Mesenchymal stem cell (in vitro differentiated cells and primary cell): Measurements from ENCODE around the gene AFF1.

Experiments used
- DNase-seq: peaks from one replicate; pipeline ENCODE4 v3.0.0-alpha.2; 2013
- H2AFZ ChIP-seq: one replicate; pipeline ENCODE4 v1.6.1; 2013; ENCODE audit warnings: low read depth, mild to moderate bottlenecking, control low read depth, inconsistent platforms, low read length, moderate library complexity
- H2AK5ac ChIP-seq: 2 replicates; pipeline ENCODE4 v1.6.1; 2013; ENCODE audit warnings: low read length, moderate library complexity, mild to moderate bottlenecking, inconsistent platforms; ENCODE audit not compliant: severe bottlenecking
- H2BK120ac ChIP-seq: one replicate; pipeline ENCODE4 v1.6.1; 2013; ENCODE audit warnings: low read depth, mild to moderate bottlenecking, inconsistent platforms, low read length, moderate library complexity
- H2BK12ac ChIP-seq, 2 experiments: one replicate each; pipeline ENCODE4 v1.6.1; 2013; ENCODE audit warnings: inconsistent platforms in 2 of 2, low read length in 2 of 2, mild to moderate bottlenecking in 2 of 2, moderate library complexity in 2 of 2, control low read depth in 1 of 2
- H2BK15ac ChIP-seq: one replicate; pipeline ENCODE4 v1.6.1; 2013; ENCODE audit warnings: mild to moderate bottlenecking, low read depth, inconsistent platforms; ENCODE audit not compliant: poor library complexity, severe bottlenecking
- H2BK5ac ChIP-seq: 2 replicates; pipeline ENCODE4 v1.6.1; 2013; ENCODE audit warnings: low read depth, mild to moderate bottlenecking, low read length, control low read depth, inconsistent platforms; ENCODE audit not compliant: poor library complexity, severe bottlenecking
- H3K14ac ChIP-seq, 2 experiments: one replicate each; pipeline ENCODE4 v1.6.1; 2013; ENCODE audit warnings: inconsistent platforms in 2 of 2, low read length in 2 of 2, control low read depth in 1 of 2, mild to moderate bottlenecking in 1 of 2, moderate library complexity in 1 of 2
- H3K18ac ChIP-seq, 2 experiments: one replicate each; pipeline ENCODE4 v1.6.1; 2013; ENCODE audit warnings: inconsistent platforms in 2 of 2, low read length in 2 of 2, control low read depth in 1 of 2, low read depth in 1 of 2, mild to moderate bottlenecking in 1 of 2
- H3K23ac ChIP-seq, 2 experiments: one replicate each; pipeline ENCODE4 v1.6.1; 2013; ENCODE audit warnings: inconsistent platforms in 2 of 2, low read length in 2 of 2, mild to moderate bottlenecking in 2 of 2, moderate library complexity in 2 of 2, control low read depth in 1 of 2
- H3K27ac ChIP-seq: 2 replicates; pipeline ENCODE4 v1.5.1; 2013; ENCODE audit warnings: mild to moderate bottlenecking, moderate library complexity, low read length, control low read depth, inconsistent platforms; ENCODE audit not compliant: poor library complexity, severe bottlenecking
- H3K27me3 ChIP-seq, 2 experiments: 2 replicates each; pipeline versions ENCODE4 v1.6.1 to v1.7.0; 2013; ENCODE audit warnings: low read length in 2 of 2, mild to moderate bottlenecking in 2 of 2, moderate library complexity in 2 of 2, control low read depth in 1 of 2, inconsistent platforms in 1 of 2; ENCODE audit not compliant: control insufficient read depth in 1 of 2, insufficient read depth in 1 of 2
- H3K36me3 ChIP-seq, 2 experiments: 2 replicates each; pipeline versions ENCODE4 v1.6.1 to v1.7.0; 2013; ENCODE audit warnings: low read length in 2 of 2, control low read depth in 1 of 2, inconsistent platforms in 1 of 2, low read depth in 1 of 2, mild to moderate bottlenecking in 1 of 2; ENCODE audit not compliant: insufficient read depth in 2 of 2, control insufficient read depth in 1 of 2
- H3K4ac ChIP-seq, 2 experiments: one replicate each; pipeline ENCODE4 v1.6.1; 2013; ENCODE audit warnings: inconsistent platforms in 2 of 2, low read length in 2 of 2, mild to moderate bottlenecking in 2 of 2, moderate library complexity in 2 of 2, control low read depth in 1 of 2, low read depth in 1 of 2
- H3K4me1 ChIP-seq: 2 replicates; pipeline ENCODE4 v1.6.1; 2013; ENCODE audit warnings: low read depth, low read length, control low read depth; ENCODE audit not compliant: control insufficient read depth, insufficient read depth
- H3K4me2 ChIP-seq: 2 replicates; pipeline ENCODE4 v1.6.1; 2013; ENCODE audit warnings: low read length, mild to moderate bottlenecking, inconsistent platforms; ENCODE audit not compliant: poor library complexity, severe bottlenecking
- H3K4me3 ChIP-seq, 2 experiments: 2 replicates each; pipeline versions ENCODE4 v1.5.1 to v1.7.0; 2013; ENCODE audit warnings: low read length in 2 of 2, mild to moderate bottlenecking in 2 of 2, control low read depth in 1 of 2, low read depth in 1 of 2; ENCODE audit not compliant: insufficient read depth in 1 of 2
- H3K79me1 ChIP-seq: replicated peaks from 2 replicates; pipeline ENCODE4 v1.6.1; 2013; ENCODE audit warnings: mild to moderate bottlenecking, control low read depth, low read length, inconsistent platforms; ENCODE audit not compliant: poor library complexity, severe bottlenecking
- H3K9ac ChIP-seq: 2 replicates; pipeline ENCODE4 v1.7.0; 2013; ENCODE audit warnings: mild to moderate bottlenecking, low read length, moderate library complexity
- H3K9me3 ChIP-seq: 2 replicates; pipeline ENCODE4 v1.7.0; 2013; ENCODE audit warnings: mild to moderate bottlenecking, low read length; ENCODE audit not compliant: control insufficient read depth
- H4K8ac ChIP-seq: one replicate; pipeline ENCODE4 v1.6.1; 2013; ENCODE audit warnings: inconsistent platforms, mild to moderate bottlenecking, low read length, moderate library complexity
- H4K91ac ChIP-seq: one replicate; pipeline ENCODE4 v1.6.1; 2013; ENCODE audit warnings: mild to moderate bottlenecking, low read length, inconsistent platforms
- WGBS: methylation state at CpG from one replicate; pipeline ENCODE4 v1.1.7; 2013; ENCODE audit warnings: mixed read lengths; 5-methylcytosine and 5-hydroxymethylcytosine counted together

AFF1 gene

DNA sequence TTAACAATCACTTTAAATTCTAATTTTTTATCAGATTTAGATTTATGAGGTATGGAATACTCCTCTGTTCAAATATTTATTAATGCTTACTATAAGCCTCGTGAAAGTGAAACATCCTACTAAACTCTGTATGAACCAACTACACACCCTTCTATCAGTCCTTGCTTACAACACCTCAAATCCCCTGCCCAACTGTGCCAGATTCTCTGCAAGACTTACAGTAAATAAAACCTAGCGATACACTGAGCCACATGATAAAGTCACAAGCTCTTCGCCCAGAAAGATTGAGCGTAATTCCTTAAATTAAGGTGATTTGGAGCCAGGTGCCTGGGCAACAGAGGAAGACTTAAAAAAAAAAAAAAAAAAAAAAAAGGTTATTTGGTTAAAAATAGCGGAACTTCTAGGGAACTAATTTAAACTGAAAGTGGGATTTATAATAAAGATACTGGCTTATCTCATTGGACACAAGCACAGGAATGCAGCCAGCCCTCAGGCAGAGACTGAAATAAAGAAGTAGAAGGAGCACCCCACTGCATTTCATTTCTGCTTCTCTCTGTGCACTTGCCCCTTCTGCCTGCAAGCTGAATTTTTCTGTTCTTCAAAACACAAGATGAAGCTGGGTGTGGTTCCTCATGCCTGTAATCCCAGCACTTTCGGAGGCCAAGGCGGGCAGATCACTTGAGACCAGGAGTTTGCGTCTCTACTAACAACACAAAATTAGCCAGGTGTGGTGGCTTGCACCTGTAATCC, 25.1 kb upstream of the AFF1 start:
- Histone ChIP-seq H3K27ac (no peak overlapping the region), H3K14ac (no peak overlapping the region), H4K91ac (no peak overlapping the region), H3K4me2 (no peak overlapping the region), H3K9me3 (no peaks in the 10 kb centered on the region), H2BK15ac (no peak overlapping the region), H4K8ac (no peak overlapping the region), H2AFZ (no peak overlapping the region), H3K79me1 (no peaks in the 10 kb centered on the region), H3K18ac (no peak overlapping the region), H3K23ac (no peak overlapping the region), H3K9ac (no peak overlapping the region), H2BK120ac (no peak overlapping the region), H2BK12ac (no peak overlapping the region), H3K4me1 (peaks cover 2% of the 10 kb centered on the region), H3K36me3 (no peaks in the 10 kb centered on the region), H2AK5ac (no peak overlapping the region), H3K4ac (no peak overlapping the region), H2BK5ac (no peak overlapping the region), H3K27me3 (no peaks in the 10 kb centered on the region), H3K4me3 (no peak overlapping the region)
- WGBS, result 96% methylated on average over 7 of the region's 8 CpGs
- no peak for DNase-seq

GRCh38 chr4:86910369-86910768, 24.4 kb upstream of the AFF1 start:
- Histone ChIP-seq H3K4me1 (peaks cover 2% of the 10 kb centered on the region), H2AFZ (no peak overlapping the region), H2BK120ac (no peak overlapping the region), H3K4me3 (no peak overlapping the region), H4K91ac (no peak overlapping the region), H3K14ac (no peak overlapping the region), H3K9me3 (no peaks in the 10 kb centered on the region), H3K79me1 (no peaks in the 10 kb centered on the region), H3K4me2 (no peak overlapping the region), H3K9ac (no peak overlapping the region), H2AK5ac (no peak overlapping the region), H3K4ac (no peak overlapping the region), H3K18ac (no peak overlapping the region), H2BK15ac (no peak overlapping the region), H4K8ac (no peak overlapping the region), H3K36me3 (no peaks in the 10 kb centered on the region), H3K27me3 (no peaks in the 10 kb centered on the region), H3K27ac (no peak overlapping the region), H2BK5ac (no peak overlapping the region), H2BK12ac (no peak overlapping the region), H3K23ac (no peak overlapping the region)
- 89% methylated on average over 4 of the region's 5 CpGs for WGBS
- DNase-seq, result no peak

- H3K27me3 ChIP-seq, result no peaks in the 10 kb centered on the region
- H3K4ac ChIP-seq, result no peak overlapping the region
- no peak overlapping the region for H3K18ac ChIP-seq
- H3K4me1 ChIP-seq, result peaks cover 2% of the 10 kb centered on the region
- no peak overlapping the region for H4K8ac ChIP-seq
- H3K9ac ChIP-seq, result no peak overlapping the region
- no peaks in the 10 kb centered on the region for H3K36me3 ChIP-seq
- 100% methylated on average over 3 of the region's 7 CpGs for WGBS
- no peak overlapping the region for H2BK5ac ChIP-seq
- no peak overlapping the region for H3K14ac ChIP-seq
- H3K27ac ChIP-seq, result no peak overlapping the region
- no peak overlapping the region for H3K4me3 ChIP-seq
- H3K79me1 ChIP-seq, result no peaks in the 10 kb centered on the region
- no peaks in the 10 kb centered on the region for H3K9me3 ChIP-seq
- H2BK120ac ChIP-seq, result no peak overlapping the region
- H2AK5ac ChIP-seq, result no peak overlapping the region
- DNase-seq, result no peak
- H2AFZ ChIP-seq, result no peak overlapping the region
- H3K23ac ChIP-seq, result no peak overlapping the region
- H3K4me2 ChIP-seq, result no peak overlapping the region
- H2BK12ac ChIP-seq, result no peak overlapping the region
- H2BK15ac ChIP-seq, result no peak overlapping the region
- H4K91ac ChIP-seq, result no peak overlapping the region
These were observed 23.8 kb upstream of the AFF1 start for GRCh38 chr4:86910820-86911684.

DNA sequence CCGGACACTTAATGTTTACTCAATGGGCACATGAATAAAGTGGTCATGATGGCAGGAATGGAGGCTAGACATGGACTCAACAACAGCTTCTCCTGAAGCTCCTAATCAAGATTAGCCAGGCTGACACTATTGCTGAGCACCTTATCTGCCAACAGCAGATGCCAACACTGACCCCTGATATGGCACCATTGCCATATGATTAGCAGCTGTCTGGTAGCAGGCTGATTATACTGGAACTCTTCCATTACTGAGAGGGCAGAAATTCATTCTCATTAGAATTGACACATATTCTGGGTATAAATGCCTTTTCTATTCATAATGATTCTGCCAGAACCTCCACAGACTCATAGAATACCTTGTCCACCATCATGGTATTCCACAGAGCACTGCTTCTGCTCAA, 18.4 kb upstream of the AFF1 start:
- Histone ChIP-seq H3K36me3 (no peaks in the 10 kb centered on the region), H3K27ac (no peak overlapping the region), H3K23ac (no peak overlapping the region), H3K4me1 (peaks cover 3% of the 10 kb centered on the region), H3K4ac (no peak overlapping the region), H3K4me2 (no peak overlapping the region), H2AFZ (no peak overlapping the region), H2BK120ac (no peak overlapping the region), H2BK15ac (no peak overlapping the region), H3K79me1 (no peaks in the 10 kb centered on the region), H3K14ac (no peak overlapping the region), H2BK12ac (no peak overlapping the region), H3K18ac (no peak overlapping the region), H4K91ac (no peak overlapping the region), H3K27me3 (no peaks in the 10 kb centered on the region), H2AK5ac (no peak overlapping the region), H2BK5ac (no peak overlapping the region), H3K9ac (no peak overlapping the region), H3K9me3 (no peaks in the 10 kb centered on the region), H4K8ac (no peak overlapping the region), H3K4me3 (no peak overlapping the region)
- DNase-seq, result no peak
- 100% methylated on average over 1 of the region's 1 CpG for WGBS
